Measurements from ENCODE around the gene FCHSD2.

Gene FCHSD2

DNA sequence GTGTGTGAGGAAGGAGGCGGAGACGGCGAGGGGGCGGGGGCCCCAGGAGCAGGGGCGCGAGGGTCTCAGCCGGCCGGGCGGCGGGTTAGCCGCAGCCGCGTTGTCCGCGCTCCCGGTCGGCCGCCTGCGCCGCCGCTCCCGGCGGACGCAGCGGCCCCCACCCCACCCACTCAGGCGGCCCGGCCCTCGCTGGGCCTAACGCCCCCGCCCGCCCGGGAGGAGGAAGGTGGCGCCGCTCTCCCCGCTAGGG is at the start of gene FCHSD2:
FCHSD2 (minus strand) TSS at position 191 of the 250 bp plus-strand sequence. CDS start 441 bp downstream, outside the sequence.
- DNase-seq = no peak

- DNase-seq = no peak
Observed at GRCh38 chr11:73191151-73191550, 49.0 kb upstream of the FCHSD2 start.

DNA sequence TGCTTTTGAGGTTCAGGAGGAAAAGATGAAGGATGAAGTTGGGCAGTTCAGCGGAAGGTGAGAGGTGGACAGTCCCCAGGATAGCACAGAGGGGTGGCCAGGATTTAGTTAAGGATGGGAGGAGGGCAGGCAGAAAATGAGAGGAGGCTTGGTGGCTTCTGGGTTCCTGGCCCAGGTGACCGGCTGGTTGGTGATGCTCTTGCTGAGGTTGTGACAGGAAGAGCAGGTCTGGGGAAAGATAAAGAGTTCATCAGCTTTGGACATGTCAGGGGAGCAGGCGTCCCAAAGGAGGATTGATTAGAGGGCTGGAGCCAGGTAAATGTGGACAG is 48.4 kb upstream of the FCHSD2 start:
- no peak for DNase-seq

DNA sequence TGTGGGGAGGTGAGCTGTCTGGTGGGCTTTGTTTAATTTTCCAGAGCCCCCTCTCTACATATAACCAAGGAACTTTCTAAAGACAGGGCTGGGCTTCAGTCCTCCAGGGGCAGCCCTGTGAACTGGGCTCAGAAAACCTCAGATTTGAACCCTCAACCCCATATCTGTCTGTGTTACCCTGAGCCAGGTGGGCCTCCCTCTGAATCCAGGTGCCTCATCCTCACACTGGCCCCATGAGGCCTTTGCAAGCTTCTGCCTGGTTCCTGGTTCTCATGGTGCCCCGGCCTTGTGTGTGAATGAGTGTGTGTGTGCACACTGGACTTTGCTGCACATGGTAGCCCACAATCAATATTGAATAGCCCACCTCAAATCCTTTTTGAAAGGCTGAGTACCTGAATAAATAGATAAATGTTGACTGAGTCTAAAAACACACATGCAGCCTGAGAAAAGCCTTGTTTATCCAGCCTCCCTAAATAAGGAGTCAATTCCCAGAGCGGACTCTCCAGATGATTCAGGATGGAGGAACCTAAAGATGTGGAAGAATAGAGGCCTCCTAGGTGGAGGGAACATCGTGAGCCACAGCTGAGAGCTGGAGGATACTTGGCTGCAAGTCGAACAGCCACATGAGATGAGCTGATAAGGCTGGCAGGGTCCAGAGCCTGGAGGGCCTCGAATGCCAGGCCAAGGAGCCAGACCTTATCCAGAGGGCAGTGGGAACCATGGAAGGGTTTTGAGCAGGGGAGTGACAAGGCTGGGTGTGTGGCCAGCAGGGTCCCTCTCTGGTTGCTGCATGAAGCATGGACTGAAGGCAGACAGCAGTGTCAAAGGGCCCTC is 47.8 kb upstream of the FCHSD2 start:
- DNase-seq = no peak

- no peak for DNase-seq
Observed at GRCh38 chr11:73189315-73189714, 47.2 kb upstream of the FCHSD2 start.

DNA sequence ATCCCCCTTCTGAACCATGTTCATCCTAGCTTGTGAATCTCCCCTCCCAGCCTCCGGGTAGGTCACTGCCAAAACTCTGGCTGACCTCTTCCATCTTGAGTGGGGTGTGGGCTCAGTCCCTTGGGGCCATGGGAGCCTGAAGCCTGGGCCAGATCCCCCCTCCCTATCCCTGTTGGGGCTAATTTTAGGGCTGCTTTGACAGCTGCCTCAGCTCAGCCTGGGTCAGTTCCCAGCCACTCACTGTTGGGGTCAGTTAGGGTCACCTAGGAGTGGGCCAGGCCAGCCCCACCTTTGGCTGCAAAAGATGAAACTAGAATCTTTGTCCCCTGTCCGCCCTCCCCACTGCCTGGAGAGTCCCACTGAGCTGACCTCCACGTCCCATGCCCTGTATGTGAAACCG is 46.2 kb upstream of the FCHSD2 start:
- no peak for DNase-seq

- DNase-seq = no peak
Observed at GRCh38 chr11:73187854-73188253, 45.7 kb upstream of the FCHSD2 start.

DNA sequence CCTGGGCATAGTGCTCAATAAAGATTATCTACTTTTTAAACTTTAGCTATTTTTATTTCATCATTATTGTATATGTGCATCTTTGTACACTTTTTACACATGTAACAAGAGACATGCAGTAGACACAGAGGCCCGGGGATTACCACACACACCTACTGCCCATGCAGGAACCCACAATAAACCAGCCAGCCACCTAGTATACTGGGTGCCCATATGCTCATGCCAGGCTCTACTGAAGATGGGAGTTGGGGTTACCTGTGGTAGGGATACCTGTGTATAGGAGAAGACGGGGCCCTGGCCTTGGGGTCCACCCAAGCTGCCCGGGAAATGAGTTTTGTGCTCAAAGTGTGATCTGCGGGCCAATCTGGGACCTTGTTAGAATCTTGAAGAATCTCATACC is 44.8 kb upstream of the FCHSD2 start:
- DNase-seq = no peak

- no peak for DNase-seq
Observed at GRCh38 chr11:73186294-73186850, 44.3 kb upstream of the FCHSD2 start.

DNA sequence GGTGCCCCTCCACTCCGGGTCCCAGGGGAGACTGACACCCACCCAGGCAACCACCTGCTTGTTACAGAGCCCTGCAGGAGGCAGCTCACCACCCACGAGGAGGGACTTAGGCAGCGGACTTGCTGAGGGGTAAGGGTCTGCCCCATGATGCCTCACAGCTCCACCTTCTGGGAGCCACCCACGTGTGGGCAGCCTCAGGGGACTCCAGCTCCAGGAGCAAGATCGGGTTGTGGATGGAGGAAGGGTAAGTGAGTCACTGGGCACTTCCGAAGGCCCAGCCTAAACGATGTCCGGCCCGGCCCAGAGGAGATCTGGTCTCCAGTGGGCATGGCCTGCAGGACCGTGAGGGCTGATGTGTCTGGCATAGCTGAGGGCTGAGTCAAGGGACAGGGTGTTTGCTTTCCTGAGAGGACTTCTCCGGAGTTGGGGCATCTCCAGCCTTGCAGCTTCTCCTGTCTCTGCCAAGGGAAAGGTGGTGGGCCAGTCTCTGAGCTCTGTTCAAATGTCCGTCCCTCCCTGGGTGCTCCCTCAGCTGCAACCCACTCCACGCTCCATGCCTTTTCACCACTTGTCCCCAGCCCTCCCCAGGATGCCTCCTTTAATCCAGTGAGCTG is 43.7 kb upstream of the FCHSD2 start:
- DNase-seq = no peak

DNA sequence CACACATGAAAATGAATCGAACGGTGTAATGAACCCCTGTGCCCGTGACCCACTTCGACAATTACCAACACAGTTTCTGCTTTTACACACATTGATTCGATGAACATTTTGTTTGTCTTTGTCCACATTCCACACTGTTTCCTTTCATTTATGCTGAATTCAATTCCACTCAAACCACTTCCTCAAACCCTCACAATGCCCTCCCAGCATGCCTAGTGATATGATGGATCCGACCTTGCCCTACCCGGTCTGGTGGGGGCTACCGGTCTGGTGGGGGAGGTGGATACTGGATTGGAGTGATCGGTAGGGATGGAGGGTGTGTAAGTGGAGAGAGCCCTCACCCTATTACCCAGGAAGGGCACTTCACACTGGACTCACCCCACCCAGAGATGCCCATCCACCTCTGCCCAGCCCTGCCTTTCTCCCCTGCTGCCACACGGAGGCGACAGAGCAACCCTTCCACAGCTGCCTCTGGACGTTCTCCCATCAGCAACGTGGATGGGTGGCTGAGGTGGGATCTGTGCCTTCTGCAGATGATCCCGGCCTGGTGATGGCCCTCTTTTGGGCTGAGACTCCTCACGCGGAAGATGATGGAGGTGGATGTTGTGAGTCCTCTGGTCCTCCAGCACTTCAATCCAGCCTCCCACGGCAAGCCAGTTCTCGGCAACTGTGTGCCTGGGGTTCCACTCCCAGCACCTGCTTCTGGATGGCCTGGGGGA is 43.0 kb upstream of the FCHSD2 start:
- peak; percentile 38 for DNase-seq

GRCh38 chr11:73182824-73183321 is 40.8 kb upstream of the FCHSD2 start:
- no peak for DNase-seq

- no peak for DNase-seq
Observed at GRCh38 chr11:73178681-73179080, 36.6 kb upstream of the FCHSD2 start.

DNA sequence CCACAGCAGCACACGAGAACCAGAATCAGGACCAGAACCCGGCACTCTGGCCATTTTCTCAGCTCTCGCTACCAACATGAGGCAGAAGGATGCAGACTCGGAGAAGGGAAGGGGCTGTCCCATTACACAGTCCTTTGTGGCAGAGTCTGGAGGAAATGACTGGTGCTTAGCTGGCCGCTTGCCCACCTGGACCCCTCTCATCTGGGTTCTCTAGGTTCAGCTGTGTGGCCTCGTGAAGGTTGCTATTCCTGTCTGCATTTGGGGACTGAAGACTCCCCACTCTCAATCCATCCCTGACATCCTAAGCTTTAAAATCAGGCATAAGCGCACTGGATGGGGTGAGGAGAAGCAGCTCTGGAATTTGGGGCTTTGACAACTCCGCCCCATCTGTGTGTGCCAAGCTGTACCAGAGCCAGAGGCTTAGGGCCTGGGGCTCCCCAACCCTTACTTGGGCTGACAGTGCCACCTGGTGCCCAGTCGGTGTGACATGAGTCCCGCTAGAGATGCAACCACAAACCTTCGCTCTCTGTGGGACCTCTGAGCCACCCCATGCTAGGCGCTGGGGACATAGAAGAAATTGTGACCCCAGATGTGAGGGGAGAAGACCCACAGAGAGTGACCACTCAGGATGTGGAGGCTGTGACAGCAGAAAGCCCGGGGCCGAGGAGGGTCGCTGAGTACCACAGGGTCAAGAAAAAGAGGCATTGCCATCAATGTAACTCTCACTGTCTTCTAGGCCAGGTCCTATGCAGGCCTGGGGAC is 35.8 kb upstream of the FCHSD2 start:
- peak; percentile 79 for DNase-seq

DNA sequence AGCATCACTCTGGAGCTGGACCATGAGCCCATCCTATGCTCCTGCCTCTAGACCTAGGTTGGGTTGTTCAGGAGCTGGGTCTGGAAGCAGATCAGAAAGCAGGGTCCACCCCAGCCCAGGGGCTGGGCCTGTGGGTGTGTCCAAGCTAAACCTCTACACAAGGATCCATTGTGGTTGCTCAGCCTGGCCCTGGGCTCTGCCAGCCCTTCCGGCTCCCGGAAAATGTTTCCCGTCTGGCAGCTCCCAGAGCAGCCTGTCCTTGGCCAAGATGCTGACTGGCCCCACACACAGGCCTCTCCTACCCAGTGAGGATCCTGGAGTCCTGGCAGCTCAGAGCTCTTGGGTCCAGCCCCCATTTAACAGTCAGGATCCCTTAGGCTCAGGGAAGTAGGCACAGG is 35.3 kb upstream of the FCHSD2 start:
- no peak for DNase-seq

GRCh38 chr11:73176874-73177155 is 34.7 kb upstream of the FCHSD2 start:
- no peak for DNase-seq

DNA sequence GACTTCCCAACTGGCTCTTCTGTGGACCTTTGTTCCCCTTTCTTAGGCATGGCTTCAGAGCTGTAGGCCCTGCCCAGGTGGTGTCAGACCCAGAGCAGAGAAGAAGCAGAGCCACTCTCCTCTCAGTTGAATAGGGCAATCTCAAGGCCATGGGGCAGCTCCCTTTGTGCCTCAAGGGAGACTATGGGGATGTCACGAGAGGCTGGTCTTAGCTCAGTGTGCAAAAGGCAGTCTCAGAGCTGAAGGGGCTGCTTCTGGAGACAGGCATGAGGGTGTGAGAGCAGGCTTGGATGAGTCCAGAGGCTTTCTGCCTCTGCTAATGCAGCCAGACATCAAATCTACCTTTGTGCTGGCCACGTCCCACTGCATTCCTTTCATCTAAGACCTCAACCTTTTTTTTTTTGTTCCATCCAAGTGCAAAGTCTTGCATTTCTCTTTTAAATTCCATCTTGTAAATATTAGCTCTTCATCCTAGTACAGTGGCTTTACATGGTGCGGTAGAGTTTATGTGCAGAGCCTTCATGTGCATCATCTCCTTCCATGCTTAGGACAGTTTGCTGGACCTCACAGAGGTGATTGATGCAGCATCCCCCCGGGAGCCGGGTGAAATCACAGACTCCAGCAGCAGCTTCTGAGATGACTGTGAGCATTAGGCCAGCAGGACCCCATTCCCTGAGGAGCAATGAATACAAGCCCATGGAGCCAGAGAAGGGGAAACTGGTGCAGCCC is 34.2 kb upstream of the FCHSD2 start:
- DNase-seq = no peak

DNA sequence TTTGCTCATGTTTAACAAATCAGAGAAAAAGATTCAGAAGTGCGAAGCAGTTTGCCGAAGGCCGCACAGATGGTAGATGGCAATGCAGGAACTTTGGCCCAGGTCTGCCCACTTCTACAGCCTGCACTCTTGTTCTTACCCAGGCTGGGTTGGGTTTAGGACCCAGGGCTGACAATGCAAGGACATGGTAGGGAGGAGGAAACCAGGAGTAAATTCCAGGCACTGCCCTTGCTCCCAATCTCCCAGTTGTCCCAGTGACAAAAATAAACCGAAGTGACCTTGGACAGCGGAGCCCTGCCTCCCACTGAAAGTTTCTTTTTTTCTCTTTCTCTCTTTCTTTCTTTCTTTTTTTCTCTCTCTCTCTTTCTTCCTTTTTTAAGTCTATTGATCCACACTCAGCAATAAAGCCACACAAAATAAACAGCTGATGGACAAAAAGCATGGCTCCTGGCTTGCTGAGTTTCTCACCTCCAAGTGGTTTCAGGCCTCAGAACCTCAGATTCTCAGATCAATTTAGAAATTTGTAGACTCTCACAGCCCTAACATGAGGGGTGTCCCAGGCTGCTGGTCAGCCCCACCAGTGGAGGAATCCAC is 33.5 kb upstream of the FCHSD2 start:
- no peak for DNase-seq

DNA sequence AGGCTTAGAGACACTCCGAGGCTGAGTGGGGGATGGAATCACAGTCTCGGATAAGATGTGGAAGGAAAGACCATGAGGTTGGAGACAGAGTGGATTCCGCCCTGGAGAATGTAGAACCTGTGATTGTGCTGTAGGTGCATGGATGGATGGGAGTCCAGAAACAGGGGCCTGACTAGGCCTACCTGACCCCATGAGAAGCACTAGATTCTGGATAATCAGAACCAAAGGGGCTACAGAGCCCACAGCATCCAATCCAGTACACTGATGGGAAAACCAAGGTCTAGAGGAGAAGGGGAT is 32.3 kb upstream of the FCHSD2 start:
- no peak for DNase-seq

GRCh38 chr11:73173755-73174494 is 31.8 kb upstream of the FCHSD2 start:
- no peak for DNase-seq

DNA sequence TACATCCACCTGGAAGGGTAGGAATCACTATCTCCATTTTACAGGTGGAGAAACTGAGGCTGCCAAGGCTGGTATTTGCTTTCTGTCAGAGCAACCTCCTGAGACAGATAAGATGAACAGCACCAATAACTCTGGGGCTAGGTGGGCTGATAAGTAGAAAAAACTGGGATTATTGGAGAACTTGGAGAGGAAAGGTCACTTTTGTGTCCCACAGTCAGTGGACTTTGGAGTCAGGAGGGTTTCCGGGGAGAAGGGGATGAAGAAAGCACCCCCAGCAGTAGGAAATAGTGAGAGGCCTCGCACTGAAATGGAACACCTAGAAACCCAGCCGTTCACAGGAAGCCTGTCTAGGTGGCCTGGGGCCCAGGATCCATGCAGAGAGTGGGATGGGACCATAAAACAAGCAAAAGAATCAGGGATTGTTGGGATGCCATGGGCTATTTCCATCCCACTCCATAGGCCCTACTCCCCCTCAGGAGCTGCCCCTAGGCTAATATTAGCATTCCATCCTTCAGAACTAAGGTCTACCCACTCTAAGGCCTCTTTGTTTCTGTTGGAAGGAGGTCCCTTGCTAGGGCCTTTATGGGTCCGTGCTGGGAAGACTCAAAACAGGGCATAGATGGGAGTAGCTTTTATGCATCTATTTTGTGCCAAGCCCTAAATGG is 31.0 kb upstream of the FCHSD2 start:
- DNase-seq = no peak

All from activated CD8-positive, alpha-beta memory T cell treated with anti-CD3 and anti-CD28 coated beads, Interleukin-2, amount 50 U/mL, for 4 hours (primary cell).